K562 (cell line): ENCODE measurements around the gene UNC119B. TPM values are rescaled to one million over a fixed set of nuclear protein-coding genes. Genes with fewer than 3 reads are reported as not detected.

Experiments used
- ATAC-seq: fragments of 200-7000 bp; cut with Tn5 transposase; 3 replicates; pipeline ENCODE4 v1.9.1; 2020; ENCODE audit warnings: moderate library complexity
- BruUV-seq: library from RNA; stranded (reverse); fragments of 400-500 nt; replicated peaks from 2 replicates; lab custom pipeline; 2021; lab: Mats Ljungman, UMichigan
- CTCF ChIA-PET: fragments of 300-600 bp; formaldehyde crosslinking; extraction: SDS; loops from one replicate; lab custom pipeline; 2021; ENCODE audit warnings: low intra/inter-chr PET ratio; lab: Yijun Ruan, JAX
- POLR2A ChIA-PET: fragments of 300-600, 350-650 bp; sonication (Branson Sonifier 250); formaldehyde crosslinking; extraction: SDS; loops from one replicate; lab custom pipeline; 2021; ENCODE audit warnings: antibody characterized with exemption, inconsistent platforms; lab: Yijun Ruan, JAX
- DNase-seq, 4 experiments: peaks; one replicate each; pipeline versions ENCODE4 v3.0.0 to v3.0.0-alpha.2; 2011 to 2018; ENCODE audit warnings: low spot score in 3 of 4, mixed read lengths in 3 of 4; ENCODE audit errors: extremely low read depth in 1 of 4
- FAIRE-seq: peaks from 2 replicates; lab custom pipeline; 2011; peaks lifted over from hg19 to GRCh38; lab: Jason Lieb, UNC
- H2AFZ ChIP-seq: 2 replicates; pipeline ENCODE4 v1.6.0; 2011; ENCODE audit warnings: low read depth, low read length, control low read depth, inconsistent platforms
- H3K27ac ChIP-seq: fragments of 200-600 bp; 3 replicates; pipeline ENCODE4 v1.8.0; 2011; ENCODE audit warnings: low read depth, mild to moderate bottlenecking, control low read depth, inconsistent platforms, low read length, moderate library complexity, mixed read lengths; ENCODE audit errors: extremely low read depth
- H3K27me3 ChIP-seq, 2 experiments: fragments of 300-600 bp in 1 of 2; 2 replicates in 1 of 2; 3 replicates in 1 of 2; pipeline versions ENCODE4 v1.6.0 to v1.8.0; 2011; ENCODE audit warnings: inconsistent platforms in 2 of 2, low read length in 2 of 2, mild to moderate bottlenecking in 1 of 2, mixed read lengths in 1 of 2, moderate library complexity in 1 of 2; ENCODE audit not compliant: control insufficient read depth in 2 of 2, insufficient read depth in 2 of 2
- H3K36me3 ChIP-seq: fragments of 300-600 bp; 3 replicates; pipeline ENCODE4 v1.8.0; 2011; ENCODE audit warnings: mild to moderate bottlenecking, low read length, inconsistent platforms; ENCODE audit not compliant: control insufficient read depth, insufficient read depth
- H3K4me1 ChIP-seq, 2 experiments: fragments of 200-600 bp in 1 of 2; replicated peaks in 1 of 2; 2 replicates in 1 of 2; 3 replicates in 1 of 2; pipeline versions ENCODE4 v1.5.1 to v1.8.0; 2011; ENCODE audit warnings: inconsistent platforms in 2 of 2, low read length in 2 of 2, mild to moderate bottlenecking in 1 of 2, mixed read lengths in 1 of 2, moderate library complexity in 1 of 2; ENCODE audit not compliant: control insufficient read depth in 2 of 2, insufficient read depth in 2 of 2
- H3K4me2 ChIP-seq: 2 replicates; pipeline ENCODE4 v1.6.1; 2011; ENCODE audit warnings: low read length, control low read depth, inconsistent platforms, mixed read lengths; ENCODE audit not compliant: insufficient read depth
- H3K4me3 ChIP-seq: fragments of 200-600 bp; sonication (generic), shearing (Covaris generic); 2 replicates; pipeline ENCODE4 v1.5.1; 2016; ENCODE audit warnings: control low read depth, inconsistent platforms
- H3K79me2 ChIP-seq: fragments of 200-600 bp; 3 replicates; pipeline ENCODE4 v1.8.0; 2011; ENCODE audit warnings: low read length, inconsistent platforms; ENCODE audit not compliant: control insufficient read depth, insufficient read depth
- H3K9ac ChIP-seq, 2 experiments: 2 replicates each; pipeline versions ENCODE4 v1.6.0 to v1.6.1; 2011; ENCODE audit warnings: low read depth in 2 of 2, low read length in 2 of 2, control low read depth in 1 of 2, inconsistent platforms in 1 of 2, mild to moderate bottlenecking in 1 of 2, mixed read lengths in 1 of 2; ENCODE audit not compliant: insufficient read depth in 1 of 2
- H3K9me1 ChIP-seq: one replicate; pipeline ENCODE4 v1.6.0; 2011; ENCODE audit warnings: inconsistent platforms, mild to moderate bottlenecking, low read length, moderate library complexity; ENCODE audit not compliant: control insufficient read depth, insufficient read depth
- H3K9me3 ChIP-seq: replicated peaks from 2 replicates; pipeline ENCODE4 v1.5.1; 2011; ENCODE audit warnings: low read depth, low read length, inconsistent platforms; ENCODE audit not compliant: control insufficient read depth, insufficient read depth
- H4K20me1 ChIP-seq: replicated peaks from 2 replicates; pipeline ENCODE4 v1.6.1; 2011; ENCODE audit warnings: low read length, inconsistent platforms, mixed read lengths; ENCODE audit not compliant: control insufficient read depth, insufficient read depth
- CBX5 ChIP-seq: IDR thresholded peaks from 2 replicates; pipeline ENCODE4 v1.6.1; 2014; ENCODE audit warnings: low read depth, borderline replicate concordance
- NCOA2 ChIP-seq, 2 experiments: fragments of 450-650 bp; IDR thresholded peaks; 2 replicates each; pipeline ENCODE4 v1.6.1; 2018; ENCODE audit warnings: mild to moderate bottlenecking in 2 of 2, moderate library complexity in 1 of 2; ENCODE audit not compliant: partially characterized antibody in 2 of 2
- SPI1 ChIP-seq: IDR thresholded peaks from 2 replicates; pipeline ENCODE4 v1.6.1; 2011; ENCODE audit warnings: low read depth, low read length, control low read depth, borderline replicate concordance
- ZNF3 ChIP-seq: fragments of 250-450 bp; sonication (Bioruptor Pico); IDR thresholded peaks from 2 replicates; pipeline ENCODE4 v1.5.0; 2021; ENCODE audit warnings: mild to moderate bottlenecking, moderate library complexity
- WGBS: fragments of 100-300 bp; shearing (Covaris generic); methylation state at CpG from one replicate; pipeline ENCODE4 v1.1.6; 2016; ENCODE audit warnings: low coverage, mixed read lengths; ENCODE audit not compliant: insufficient coverage; ENCODE audit errors: missing lambda C conversion rate; 5-methylcytosine and 5-hydroxymethylcytosine counted together
- in situ Hi-C: fragments of 300-500 bp; cut with MboI; formaldehyde crosslinking; loops from 4 replicates; pipeline ENCODE4 v1.15.0; 2018; ENCODE audit warnings: inconsistent platforms, mixed read lengths
- intact Hi-C: fragments of 100-400 bp; cut with micrococcal nuclease; formaldehyde crosslinking; loops from 2 replicates; pipeline ENCODE4 v1.14.2; 2022
- polyA plus RNA-seq, 8 experiments: library from polyadenylated mRNA; depleted of rRNA in 4 of 8; stranded (reverse) in 5 of 8; unstranded in 3 of 8; fragments of >200 nt; fragmentation: Nextera tagmentation in 2 of 8; fragmentation: Illumina TruSeq in 1 of 8; extraction: Ambion mirVana in 2 of 8; extraction: Trizol in 1 of 8; gene quantifications; 2 replicates each; pipeline versions ENCODE4 v1.2.1 to v1.2.3, GENCODE V29; 2011 to 2014; ENCODE audit warnings: inconsistent platforms in 1 of 8, missing spikeins in 1 of 8
- total RNA-seq, 7 experiments: library from RNA; depleted of rRNA in 6 of 7; stranded (reverse); fragments of >200 nt in 6 of 7; fragmentation: Illumina TruSeq in 2 of 7; extraction: Trizol in 2 of 7; gene quantifications; 2 replicates each; pipeline versions ENCODE4 v1.2.1 to v1.2.3, GENCODE V29; 2011 to 2021; ENCODE audit warnings: low replicate concordance in 1 of 7

UNC119B gene
- total and polyA plus RNA-seq, 9 of the 15 experiments (the other 6 are each of a cell fraction or from before 2014, with no cell fraction given), result 4.0 to 34.5 (median 15.1) TPM

DNA sequence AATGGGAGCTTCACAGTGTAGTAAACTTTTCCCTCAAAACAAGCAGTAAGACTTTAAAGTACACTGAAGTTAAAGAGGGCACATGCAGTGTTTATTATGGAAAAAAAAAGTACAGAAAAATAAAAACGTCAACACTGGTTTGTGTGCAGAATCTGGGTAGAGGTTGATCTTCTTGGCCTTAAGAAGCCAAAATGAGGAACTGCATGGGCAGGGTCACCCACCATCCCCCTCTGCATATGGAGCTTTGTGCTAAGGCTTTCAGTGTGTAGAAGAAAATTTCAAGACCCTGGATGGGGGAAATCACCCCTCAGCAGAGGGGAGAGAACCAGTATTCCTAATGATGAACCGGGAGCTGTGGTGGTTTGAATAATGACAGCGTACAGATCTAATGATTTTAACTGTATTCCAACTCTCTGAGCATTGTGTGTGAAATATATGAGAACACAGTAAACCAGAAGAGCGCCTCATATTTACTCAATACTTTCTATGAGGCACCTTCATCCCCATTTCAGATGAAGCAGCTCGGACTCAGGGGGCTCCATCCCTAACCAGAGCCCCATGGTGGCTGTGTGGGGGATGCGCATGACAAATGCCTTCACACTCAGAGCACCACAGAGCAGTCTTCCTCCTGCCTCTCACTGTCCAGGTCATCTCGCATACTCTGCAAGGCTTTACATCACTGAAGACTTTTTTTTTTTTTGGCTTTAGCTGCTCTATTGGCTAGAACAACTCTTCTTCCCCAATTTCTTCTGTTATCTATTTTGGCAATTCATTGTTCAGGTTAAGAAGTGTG lies 48.7 kb downstream of the UNC119B start:
- TSS peak; percentile 28 for BruUV-seq
- intact Hi-C loops, result no loop called here
- Histone ChIP-seq H3K9ac (no peak overlapping the region), H2AFZ (no peak overlapping the region), H3K36me3 (peaks cover 12% of the 10 kb centered on the region; the same call in 1 of the 3 replicates), H3K9me1 (no peaks in the 10 kb centered on the region), H3K4me1 (peaks cover 0 to 4% of the 10 kb centered on the region in 2 experiments; a peak in 1 of 5 replicates), H4K20me1 (no peaks in the 10 kb centered on the region), H3K9me3 (no peaks in the 10 kb centered on the region), H3K4me3 (no peak overlapping the region), H3K27ac (no peak overlapping the region), H3K79me2 (no peaks in the 10 kb centered on the region), H3K27me3 (no peaks in the 10 kb centered on the region), H3K4me2 (no peak overlapping the region)
- ChIA-PET POLR2A (interaction anchor here (0.7 to 1.4 kb wide), 2 partner anchors 17 to 39 kb away, joined by 3 to 5 read pairs; no protein-coding TSS in a partner anchor), CTCF (no interaction called here)
- in situ Hi-C loops, result no loop called here
- FAIRE-seq, result no peak
- WGBS, result 60% methylated on average over 7 of the region's 7 CpGs
- TF ChIP-seq NCOA2 (IDR thresholded peaks at IDR 0.05; ENCODE audit: partially characterized antibody in 2 of 2) (no peak), CBX5 (no peak), ZNF3 (CRISPR knock-in tag) (no peak), SPI1 (peak; percentile 85)
- DNase-seq, result no peak
- peak; percentile 45; the same call in 2 of the 3 replicates for ATAC-seq
